ENCODE data around the gene INPP5J. TPM values are rescaled to one million over a fixed set of nuclear protein-coding genes. Genes with fewer than 3 reads are reported as not detected.

INPP5J gene
- total and polyA plus RNA-seq, 4 donors: 1.2 to 6.5 (median 2.1) TPM

GRCh38 chr22:31151872-31152271, 29.1 kb downstream of the INPP5J start:
- H3K27ac ChIP-seq (ENCODE audit: low read depth in 1 of 2, low read length in 1 of 2): no peak overlapping the region
- peaks cover 0 to 9% (median 3%) of the 10 kb centered on the region in 5 donors for H3K4me1 ChIP-seq (ENCODE audit: control insufficient read depth in 5 of 5, insufficient read depth in 5 of 5, low read length in 5 of 5)
- no peaks in the 10 kb centered on the region for H3K36me3 ChIP-seq (ENCODE audit: control insufficient read depth in 4 of 4, insufficient read depth in 4 of 4, low read length in 4 of 4)
- no peaks in the 10 kb centered on the region for H3K27me3 ChIP-seq (ENCODE audit: control insufficient read depth in 3 of 3, insufficient read depth in 3 of 3, low read length in 2 of 3)
- H3K9ac ChIP-seq (ENCODE audit: insufficient read depth in 1 of 2, low read length in 2 of 2): no peak overlapping the region
- no peak for TF ChIP-seq CTCF (IDR thresholded peaks at IDR 0.05; ENCODE audit: control extremely low read depth, extremely low read depth)
- H3K4me3 ChIP-seq: no peak overlapping the region
- ATAC-seq (ENCODE audit: insufficient read depth, low FRiP score): no peak
- no peak for DNase-seq
- 93 to 96% methylated on average over 2 of the region's 2 CpGs for WGBS, 2 donors
- H3K9me3 ChIP-seq (ENCODE audit: control insufficient read depth in 4 of 4, insufficient read depth in 3 of 4, low read length in 3 of 4): no peaks in the 10 kb centered on the region

- no peak overlapping the region for H3K9ac ChIP-seq (ENCODE audit: insufficient read depth in 1 of 2, low read length in 2 of 2)
- H3K4me1 ChIP-seq (ENCODE audit: control insufficient read depth in 5 of 5, insufficient read depth in 5 of 5, low read length in 5 of 5): peaks cover 0 to 9% (median 3%) of the 10 kb centered on the region in 5 donors
- peaks cover 0 to 4% (median 0%) of the 10 kb centered on the region in 3 donors for H3K27me3 ChIP-seq (ENCODE audit: control insufficient read depth in 3 of 3, insufficient read depth in 3 of 3, low read length in 2 of 3)
- no peak overlapping the region for H3K27ac ChIP-seq (ENCODE audit: low read depth in 1 of 2, low read length in 1 of 2)
- H3K9me3 ChIP-seq (ENCODE audit: control insufficient read depth in 4 of 4, insufficient read depth in 3 of 4, low read length in 3 of 4): no peaks in the 10 kb centered on the region
- 76 to 82% methylated on average over 3 of the region's 3 CpGs for WGBS, 2 donors
- ATAC-seq (ENCODE audit: insufficient read depth, low FRiP score): no peak
- no peak for DNase-seq
- H3K4me3 ChIP-seq: no peak overlapping the region
- no peaks in the 10 kb centered on the region for H3K36me3 ChIP-seq (ENCODE audit: control insufficient read depth in 4 of 4, insufficient read depth in 4 of 4, low read length in 4 of 4)
- no peak for TF ChIP-seq CTCF (IDR thresholded peaks at IDR 0.05; ENCODE audit: control extremely low read depth, extremely low read depth)
These were observed 30.6 kb downstream of the INPP5J start for GRCh38 chr22:31153357-31153756.

- H3K27ac ChIP-seq (ENCODE audit: low read depth in 1 of 2, low read length in 1 of 2): peak overlapping the region in 1 of 2 donors; percentile 14
- DNase-seq: no peak
- 88 to 95% methylated on average over 1 of the region's 1 CpG for WGBS, 2 donors
- H3K9me3 ChIP-seq (ENCODE audit: control insufficient read depth in 4 of 4, insufficient read depth in 3 of 4, low read length in 3 of 4): no peaks in the 10 kb centered on the region
- ATAC-seq (ENCODE audit: insufficient read depth, low FRiP score): no peak
- no peak overlapping the region for H3K4me3 ChIP-seq
- H3K36me3 ChIP-seq (ENCODE audit: control insufficient read depth in 4 of 4, insufficient read depth in 4 of 4, low read length in 4 of 4): no peaks in the 10 kb centered on the region
- peak overlapping the region in 1 of 2 donors; percentile 42 for H3K9ac ChIP-seq (ENCODE audit: insufficient read depth in 1 of 2, low read length in 2 of 2)
- peaks cover 0 to 4% (median 0%) of the 10 kb centered on the region in 3 donors for H3K27me3 ChIP-seq (ENCODE audit: control insufficient read depth in 3 of 3, insufficient read depth in 3 of 3, low read length in 2 of 3)
- peaks cover 0 to 9% (median 2%) of the 10 kb centered on the region in 5 donors for H3K4me1 ChIP-seq (ENCODE audit: control insufficient read depth in 5 of 5, insufficient read depth in 5 of 5, low read length in 5 of 5)
- TF ChIP-seq CTCF (IDR thresholded peaks at IDR 0.05; ENCODE audit: control extremely low read depth, extremely low read depth): no peak
These were observed 32.2 kb downstream of the INPP5J start for GRCh38 chr22:31154975-31155374.

GRCh38 chr22:31155422-31155821, 32.7 kb downstream of the INPP5J start:
- no peak for TF ChIP-seq CTCF (IDR thresholded peaks at IDR 0.05; ENCODE audit: control extremely low read depth, extremely low read depth)
- peak in 2 of 3 donors; percentile 38 to 45 for DNase-seq
- Histone ChIP-seq H3K27ac (ENCODE audit: low read depth in 1 of 2, low read length in 1 of 2) (no peak overlapping the region), H3K9me3 (ENCODE audit: control insufficient read depth in 4 of 4, insufficient read depth in 3 of 4, low read length in 3 of 4) (no peaks in the 10 kb centered on the region), H3K9ac (ENCODE audit: insufficient read depth in 1 of 2, low read length in 2 of 2) (peak overlapping the region in 1 of 2 donors; percentile 42), H3K4me3 (no peak overlapping the region), H3K36me3 (ENCODE audit: control insufficient read depth in 4 of 4, insufficient read depth in 4 of 4, low read length in 4 of 4) (no peaks in the 10 kb centered on the region), H3K4me1 (ENCODE audit: control insufficient read depth in 5 of 5, insufficient read depth in 5 of 5, low read length in 5 of 5) (peaks cover 0 to 10% (median 2%) of the 10 kb centered on the region in 5 donors), H3K27me3 (ENCODE audit: control insufficient read depth in 3 of 3, insufficient read depth in 3 of 3, low read length in 2 of 3) (peaks cover 0 to 4% (median 0%) of the 10 kb centered on the region in 3 donors)
- 32 to 44% methylated on average over 3 of the region's 3 CpGs for WGBS, 2 donors
- ATAC-seq (ENCODE audit: insufficient read depth, low FRiP score): no peak

All from lung (tissue), 12 donors.